ENCODE data around the gene C2CD2L. TPM values are rescaled to one million over a fixed set of nuclear protein-coding genes. Genes with fewer than 3 reads are reported as not detected.
A peak's percentile ranks its signal among the peaks of the same experiment; 100 is the strongest.

Gene C2CD2L
- total and polyA plus RNA-seq, 2 of the 13 experiments (the other 11 are each of a cell fraction or from before 2014, with no cell fraction given): 3.7 to 5.5 TPM

DNA sequence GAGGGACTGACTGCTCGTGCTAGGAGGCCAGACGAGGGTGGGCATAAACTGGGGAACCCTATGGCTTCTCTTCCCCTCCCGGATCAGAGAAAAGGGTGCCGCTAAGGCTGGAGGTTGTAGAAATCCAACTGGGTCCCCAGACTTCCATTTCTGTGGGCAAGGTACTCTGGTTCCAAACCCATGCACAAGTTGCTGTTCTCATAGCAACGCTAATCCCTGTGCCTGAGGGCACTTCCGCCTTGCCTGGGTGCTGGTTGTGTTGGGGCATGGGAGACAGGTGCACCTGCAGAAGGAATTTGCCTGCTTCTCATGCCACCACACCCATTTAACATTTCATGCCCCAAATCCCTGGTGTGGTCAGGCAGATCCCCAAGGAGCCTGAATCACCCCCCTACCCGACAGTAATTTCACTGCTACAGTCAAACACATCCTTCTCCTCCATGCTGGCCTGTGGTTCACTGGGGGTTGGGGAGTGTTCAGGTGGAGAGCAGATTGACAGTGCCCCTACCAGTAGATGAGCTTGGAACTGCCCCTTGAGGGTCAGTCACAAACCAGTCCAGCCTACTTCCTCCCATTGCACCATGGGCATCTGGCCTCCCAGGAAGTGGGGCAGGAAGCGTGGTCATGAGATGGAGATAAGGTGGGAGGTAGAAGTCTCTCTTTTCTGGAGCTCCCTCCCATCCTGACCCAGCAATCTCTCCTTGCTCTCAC, 1.2 kb downstream of the C2CD2L start (continued):
- TF ChIP-seq NFAT5 (CRISPR knock-in tag; IDR thresholded peaks at IDR 0.05) (no peak), ARID5B (CRISPR knock-in tag; IDR thresholded peaks at IDR 0.05) (no peak), ELF1 (CRISPR knock-in tag; IDR thresholded peaks at IDR 0.05) (peak; percentile 86), PAF1 (CRISPR knock-in tag; IDR thresholded peaks at IDR 0.05) (no peak), CREB1 (IDR thresholded peaks at IDR 0.05) (no peak), CREB1 (CRISPR knock-in tag; IDR thresholded peaks at IDR 0.05) (0 out of 2 replicates have a peak, but pooled peaks have one; percentile 8), THAP11 (CRISPR knock-in tag; IDR thresholded peaks at IDR 0.05) (peak; percentile 52; the same call in 1 of the 2 replicates), ZBTB20 (CRISPR knock-in tag; IDR thresholded peaks at IDR 0.05; ENCODE audit: borderline replicate concordance, low read depth) (0 out of 2 replicates have a peak, but pooled peaks have one; percentile 45), E2F2 (CRISPR knock-in tag; IDR thresholded peaks at IDR 0.05; ENCODE audit: borderline replicate concordance) (no peak), ZNF546 (CRISPR knock-in tag; conservative IDR thresholded peaks at IDR 0.05) (0 out of 2 replicates have a peak, but pooled peaks have one; percentile 13), ZNF816 (CRISPR knock-in tag; IDR thresholded peaks at IDR 0.05; ENCODE audit: borderline replicate concordance) (no peak), PLRG1 (conservative IDR thresholded peaks at IDR 0.05) (no peak), SAP130 (CRISPR knock-in tag; IDR thresholded peaks at IDR 0.05; ENCODE audit: low read depth) (peak; percentile 79), ZNF780A (CRISPR knock-in tag; IDR thresholded peaks at IDR 0.05) (no peak)
- TF ChIP-seq, protein P1, sequence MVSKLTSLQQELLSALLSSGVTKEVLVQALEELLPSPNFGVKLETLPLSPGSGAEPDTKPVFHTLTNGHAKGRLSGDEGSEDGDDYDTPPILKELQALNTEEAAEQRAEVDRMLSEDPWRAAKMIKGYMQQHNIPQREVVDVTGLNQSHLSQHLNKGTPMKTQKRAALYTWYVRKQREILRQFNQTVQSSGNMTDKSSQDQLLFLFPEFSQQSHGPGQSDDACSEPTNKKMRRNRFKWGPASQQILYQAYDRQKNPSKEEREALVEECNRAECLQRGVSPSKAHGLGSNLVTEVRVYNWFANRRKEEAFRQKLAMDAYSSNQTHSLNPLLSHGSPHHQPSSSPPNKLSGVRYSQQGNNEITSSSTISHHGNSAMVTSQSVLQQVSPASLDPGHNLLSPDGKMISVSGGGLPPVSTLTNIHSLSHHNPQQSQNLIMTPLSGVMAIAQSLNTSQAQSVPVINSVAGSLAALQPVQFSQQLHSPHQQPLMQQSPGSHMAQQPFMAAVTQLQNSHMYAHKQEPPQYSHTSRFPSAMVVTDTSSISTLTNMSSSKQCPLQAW (CRISPR knock-in tag; IDR thresholded peaks at IDR 0.05): 0 out of 2 replicates have a peak, but pooled peaks have one; percentile 34
- TF ChIP-seq, protein P2, sequence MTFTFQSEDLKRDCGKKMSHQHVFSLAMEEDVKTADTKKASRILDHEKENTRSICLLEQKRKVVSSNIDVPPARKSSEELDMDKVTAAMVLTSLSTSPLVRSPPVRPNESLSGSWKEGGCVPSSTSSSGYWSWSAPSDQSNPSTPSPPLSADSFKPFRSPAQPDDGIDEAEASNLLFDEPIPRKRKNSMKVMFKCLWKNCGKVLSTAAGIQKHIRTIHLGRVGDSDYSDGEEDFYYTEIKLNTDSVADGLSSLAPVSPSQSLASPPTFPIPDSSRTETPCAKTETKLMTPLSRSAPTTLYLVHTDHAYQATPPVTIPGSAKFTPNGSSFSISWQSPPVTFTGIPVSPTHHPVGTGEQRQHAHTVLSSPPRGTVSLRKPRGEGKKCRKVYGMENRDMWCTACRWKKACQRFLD (CRISPR knock-in tag; IDR thresholded peaks at IDR 0.05; ENCODE audit: borderline replicate concordance): no peak; the same call in 1 of the 2 replicates

Measured in HepG2 (cell line).